ENCODE data around the gene TMC7.
"Not testable (repeated sequence)": the region's sequence is repeated elsewhere in the genome, so short reads cannot be mapped to it uniquely, and the experiment has no call there.

TMC7 gene

DNA sequence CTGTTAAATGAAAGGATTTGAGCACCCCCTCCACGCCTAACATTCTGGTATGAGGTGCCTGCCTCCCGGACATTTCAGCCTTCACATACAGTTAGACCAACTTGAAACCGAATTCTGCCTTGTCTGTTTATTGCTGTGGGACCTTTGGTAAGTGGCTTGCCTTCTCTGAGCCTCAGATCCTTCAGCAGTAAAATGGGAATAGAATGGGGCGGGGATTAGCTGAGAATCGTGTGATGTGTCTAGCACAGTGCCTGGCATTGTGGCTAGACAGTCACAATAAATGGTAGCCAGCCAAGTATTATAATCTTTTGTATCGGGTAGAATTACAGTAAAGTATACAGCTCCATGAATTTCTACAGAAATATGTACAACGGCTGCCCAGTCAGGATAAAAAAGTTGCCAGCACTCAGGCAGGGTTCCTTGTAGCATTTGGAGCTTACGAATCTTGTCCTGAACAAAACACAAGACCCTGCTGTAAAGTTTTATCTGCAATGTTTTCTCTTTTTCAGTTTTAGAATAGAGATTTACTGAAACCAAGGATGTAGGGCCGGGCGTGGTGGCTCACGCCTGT, 786 bp downstream of the TMC7 start:
- no peak for FAIRE-seq

DNA sequence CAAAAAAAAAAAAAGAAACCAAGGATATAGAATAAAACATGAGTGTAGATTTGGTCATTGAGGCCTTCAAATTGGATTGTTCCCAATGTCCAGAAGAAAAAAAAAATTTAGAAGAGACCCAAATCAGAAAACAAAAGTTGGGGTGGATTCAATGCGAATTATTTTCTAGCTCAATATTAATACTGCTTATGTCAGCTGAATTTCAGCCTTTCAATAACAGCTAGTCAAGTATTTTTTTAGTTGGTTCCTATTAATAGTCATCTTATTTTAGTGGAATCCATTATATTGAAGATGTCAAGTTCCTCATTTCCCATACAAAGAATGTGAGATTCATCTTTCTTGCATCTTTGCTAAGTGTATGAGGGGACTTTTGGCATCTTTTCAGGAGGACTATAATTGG, 1.5 kb downstream of the TMC7 start:
- FAIRE-seq, result not testable (repeated sequence)

DNA sequence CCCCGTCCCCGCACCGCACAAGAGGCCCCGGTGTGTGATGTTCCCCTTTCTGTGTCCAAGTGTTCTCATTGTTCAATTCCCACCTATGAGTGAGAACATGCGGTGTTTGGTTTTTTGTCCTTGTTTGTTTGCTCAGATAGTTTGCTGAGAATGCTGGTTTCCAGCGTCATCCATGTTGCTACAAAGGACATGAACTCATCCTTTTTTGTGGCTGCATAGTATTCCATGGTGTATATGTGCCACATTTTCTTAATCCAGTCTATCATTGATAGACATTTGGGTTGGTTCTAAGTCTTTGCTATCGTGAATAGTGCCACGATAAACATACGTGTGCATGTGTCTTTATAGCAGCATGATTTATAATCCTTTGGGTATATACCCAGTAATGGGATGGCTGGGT, 8.0 kb downstream of the TMC7 start:
- FAIRE-seq, result not testable (repeated sequence)

DNA sequence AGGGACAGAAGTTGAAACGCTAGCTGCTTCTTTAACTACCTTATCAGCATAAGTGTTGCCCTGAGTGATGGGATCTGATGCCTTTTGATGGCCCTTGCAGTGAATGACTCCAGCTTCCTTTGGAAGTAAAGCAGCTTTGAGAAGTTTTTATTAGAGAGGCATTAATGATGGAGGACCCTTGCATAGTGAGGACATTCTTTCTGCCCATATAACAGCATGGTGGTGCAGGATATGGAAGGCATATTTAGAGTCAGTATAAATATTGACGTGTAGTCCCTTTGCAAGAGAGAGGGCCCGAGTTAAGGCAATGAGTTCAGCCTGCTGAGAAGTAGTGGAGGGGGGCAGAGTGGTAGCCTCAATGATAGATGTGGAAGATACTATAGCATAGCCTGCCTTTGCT, 9.8 kb downstream of the TMC7 start:
- FAIRE-seq, result not testable (repeated sequence)

DNA sequence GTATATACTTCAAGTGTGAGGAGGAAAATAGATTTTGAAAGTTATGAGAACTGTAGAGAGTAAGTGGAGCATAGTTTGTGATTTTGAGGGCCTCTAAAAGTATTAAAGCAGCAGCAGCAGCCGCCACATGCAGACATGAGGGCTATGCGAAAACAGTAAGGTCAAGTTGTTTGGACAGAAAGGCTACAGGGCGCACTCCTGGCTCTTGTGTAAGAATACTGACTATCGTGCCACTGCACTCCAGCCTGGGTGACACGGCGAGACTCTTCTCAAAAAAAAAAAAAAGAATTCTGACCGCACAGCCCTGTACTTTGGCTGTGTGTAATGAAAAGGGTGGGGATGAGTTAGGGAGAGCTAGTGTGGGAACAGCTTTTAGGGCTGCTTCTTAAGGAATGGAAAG, 10.4 kb downstream of the TMC7 start:
- not testable (repeated sequence) for FAIRE-seq

DNA sequence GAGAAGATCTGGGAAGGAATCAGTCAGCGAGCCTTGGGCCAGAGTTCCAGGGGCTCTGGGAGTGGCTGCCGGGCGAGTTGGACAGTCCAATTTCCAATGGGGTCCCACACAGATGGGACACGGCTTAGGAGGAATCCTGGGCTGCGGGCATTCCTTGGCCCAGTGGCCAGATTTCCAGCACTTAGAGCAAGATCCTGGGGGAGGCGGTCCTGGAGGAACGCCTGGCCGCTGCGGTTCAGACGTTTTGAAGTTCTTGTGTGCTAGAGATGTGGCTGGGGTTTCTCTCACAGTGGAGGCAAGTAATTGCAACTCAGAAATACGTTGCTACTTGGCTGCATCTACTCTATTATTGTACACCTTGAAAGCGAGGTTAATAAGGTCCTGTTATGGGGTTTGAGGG, 11.7 kb downstream of the TMC7 start:
- not testable (repeated sequence) for FAIRE-seq

DNA sequence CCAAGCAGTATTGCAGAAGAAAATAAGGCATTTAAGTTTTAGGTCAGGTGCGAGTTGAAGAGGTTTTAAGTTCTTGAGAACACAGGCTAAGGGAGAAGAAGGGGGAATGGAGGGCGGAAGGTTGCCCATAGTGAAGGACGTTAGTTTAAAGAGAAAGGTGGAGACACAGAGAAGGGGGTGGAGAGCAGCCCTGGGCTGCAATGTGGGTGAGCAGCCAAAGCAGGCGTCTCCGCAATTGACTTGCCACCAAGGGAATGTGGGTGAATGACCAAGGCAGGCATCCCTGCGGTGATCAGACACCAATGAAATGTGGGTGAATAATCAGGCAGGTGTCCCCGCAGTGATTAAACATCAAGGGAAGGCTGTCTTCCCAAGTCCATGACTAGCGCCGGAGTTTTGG, 12.8 kb downstream of the TMC7 start:
- FAIRE-seq, result not testable (repeated sequence)

DNA sequence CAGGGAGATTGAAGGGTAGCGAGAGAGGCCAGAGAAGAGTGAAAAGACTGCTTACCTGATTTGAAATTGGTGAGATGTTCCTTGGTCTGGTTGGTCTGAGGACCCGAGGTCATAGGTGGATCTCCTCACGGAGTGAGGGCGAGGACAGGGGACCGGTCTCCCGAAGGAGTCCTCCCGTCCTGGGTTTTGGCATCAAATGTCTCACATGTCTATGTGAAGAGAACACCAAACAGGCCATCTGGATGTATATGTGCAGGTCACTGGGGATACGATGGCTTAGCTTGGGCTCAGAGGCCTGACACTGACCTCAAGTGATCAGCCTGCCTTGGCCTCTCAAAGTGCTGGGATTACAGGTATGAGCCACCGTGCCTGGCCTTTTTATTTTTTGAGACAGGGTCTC, 13.3 kb downstream of the TMC7 start:
- FAIRE-seq, result not testable (repeated sequence)

DNA sequence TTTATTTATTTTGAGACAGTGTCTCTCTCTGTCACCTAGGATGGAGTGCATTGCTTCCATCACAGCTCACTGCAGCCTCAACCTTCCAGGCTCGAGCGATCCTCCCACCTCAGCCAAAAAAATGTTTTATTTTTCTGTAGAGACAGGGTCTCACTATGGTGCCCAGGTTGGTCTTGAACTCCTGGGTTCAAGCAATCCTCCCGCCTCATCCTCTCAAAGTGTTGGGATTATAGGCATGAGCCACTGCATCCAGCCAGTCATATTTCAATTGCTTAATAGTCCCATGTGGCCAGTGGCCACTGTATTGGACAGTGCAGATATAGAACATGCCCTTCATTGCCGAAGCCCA, 15.3 kb downstream of the TMC7 start:
- no peak for FAIRE-seq

DNA sequence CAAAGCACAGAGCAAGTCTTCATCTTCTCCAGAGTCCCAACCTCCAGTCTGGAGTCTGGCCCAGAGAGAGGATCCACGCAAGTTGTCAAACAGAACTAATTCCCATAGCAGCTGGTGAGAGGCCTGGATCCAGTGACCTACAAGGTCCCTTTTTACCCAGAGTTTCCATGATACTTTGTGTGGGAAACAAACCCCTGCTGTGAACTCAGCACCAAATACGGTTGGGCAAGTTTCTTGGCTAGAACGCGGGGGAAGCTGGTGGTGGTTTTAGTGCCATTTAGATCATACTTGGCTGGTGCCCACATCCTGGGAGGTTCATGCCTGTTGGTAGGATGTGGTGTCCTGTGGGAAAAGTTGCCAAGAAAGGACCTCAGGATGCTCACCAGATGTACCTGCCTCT, 18.1 kb downstream of the TMC7 start:
- no peak for FAIRE-seq

DNA sequence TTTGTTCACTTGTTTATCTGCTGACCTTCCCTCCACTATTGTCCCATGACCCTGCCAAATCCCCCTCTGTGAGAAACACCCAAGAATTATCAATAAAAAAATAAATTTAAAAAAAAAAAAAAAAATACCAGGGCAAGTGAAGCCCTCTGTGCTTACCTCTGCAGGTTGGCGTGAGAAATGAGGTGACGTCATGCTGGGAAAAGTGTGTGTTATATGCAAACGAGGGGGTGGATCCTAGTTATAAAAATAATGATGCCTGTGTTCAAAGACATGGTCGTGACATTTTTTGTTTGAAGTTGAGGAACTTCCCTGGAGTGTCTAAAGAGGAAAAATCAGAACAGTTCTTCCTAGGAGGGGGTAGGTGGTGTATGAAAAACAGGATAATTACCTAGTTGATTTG, 20.2 kb downstream of the TMC7 start:
- FAIRE-seq, result no peak

DNA sequence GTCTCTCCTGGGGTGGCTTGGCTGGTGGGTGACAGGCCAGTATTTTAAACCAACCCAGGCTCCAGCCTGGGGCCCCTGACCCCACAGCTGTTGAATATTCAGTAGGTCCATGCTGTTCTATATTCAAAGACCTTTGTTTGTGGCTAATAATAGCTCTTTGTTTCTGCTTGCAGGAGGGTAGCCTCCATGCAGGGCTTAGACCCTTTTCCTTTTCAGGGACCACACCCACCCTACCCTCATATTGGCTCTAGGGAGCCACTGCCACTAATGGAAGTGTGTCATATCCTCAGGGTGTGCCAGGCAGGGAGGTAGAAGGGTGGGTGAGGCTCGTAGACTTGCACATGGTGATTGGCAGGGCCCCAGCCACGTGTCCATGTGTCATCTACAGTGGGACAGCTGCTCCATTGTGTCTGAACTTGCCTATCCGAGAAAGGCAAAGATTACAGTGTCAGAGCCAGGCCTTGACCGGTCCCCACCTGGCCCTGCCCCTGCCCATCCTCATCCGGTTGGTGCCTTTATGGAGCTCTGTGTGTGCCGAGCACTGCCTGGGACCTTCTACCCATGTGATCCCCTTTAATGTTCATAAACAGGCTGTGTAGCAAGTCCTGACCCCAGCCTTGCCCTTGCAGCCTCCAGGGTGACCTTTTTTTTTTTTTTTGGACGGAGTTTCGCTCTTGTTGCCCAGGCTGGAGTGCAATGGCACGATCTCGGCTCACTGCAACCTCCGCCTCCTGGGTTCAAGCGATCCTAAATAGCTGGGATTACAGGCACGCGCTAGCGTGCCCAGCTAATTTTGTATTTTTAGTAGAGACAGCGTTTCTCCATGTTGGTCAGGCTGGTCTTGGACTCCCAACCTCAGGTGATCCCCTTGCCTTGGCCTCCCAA, 22.1 kb downstream of the TMC7 start:
- FAIRE-seq, result no peak

DNA sequence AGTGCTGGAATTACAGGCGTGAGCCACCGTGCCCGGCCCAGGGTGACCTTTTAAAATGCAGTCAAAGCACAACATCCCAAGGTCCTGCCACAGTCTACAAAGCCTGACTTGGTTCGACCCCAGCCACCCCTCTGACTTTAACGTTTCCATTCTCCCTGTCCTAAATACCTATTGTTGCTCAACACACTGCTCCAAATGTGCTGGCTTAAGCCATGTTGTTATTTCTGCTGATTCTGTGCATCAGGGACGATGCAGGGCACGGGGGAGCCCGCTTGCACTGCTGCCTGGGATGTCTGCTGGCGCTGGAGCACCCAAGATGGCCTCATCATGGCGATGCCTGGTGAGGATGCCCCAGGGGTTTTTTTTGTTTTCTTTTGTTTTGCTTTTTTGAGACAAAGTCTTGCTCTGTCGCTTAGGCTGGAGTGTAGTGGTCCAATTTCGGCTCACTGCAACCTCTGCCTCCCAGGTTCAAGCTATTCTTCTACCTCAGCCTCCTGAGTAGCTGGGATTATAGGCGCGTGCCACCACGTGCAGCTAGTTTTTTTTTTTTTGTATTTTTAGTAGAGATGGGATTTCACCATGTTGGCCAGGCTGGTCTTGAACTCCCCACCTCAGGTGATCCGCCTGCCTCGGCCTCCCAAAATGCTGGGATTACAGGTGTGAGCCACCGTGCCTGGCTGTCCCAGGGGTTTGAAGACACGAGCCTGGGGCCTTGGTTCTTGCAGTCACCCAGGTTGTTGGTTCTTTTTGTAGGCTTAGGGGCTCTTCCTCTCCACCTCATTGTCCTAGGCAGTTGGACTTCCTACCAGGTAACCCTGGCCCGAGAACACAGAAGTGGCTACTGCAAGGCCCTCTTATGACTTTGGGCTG, 22.9 kb downstream of the TMC7 start:
- FAIRE-seq, result no peak

DNA sequence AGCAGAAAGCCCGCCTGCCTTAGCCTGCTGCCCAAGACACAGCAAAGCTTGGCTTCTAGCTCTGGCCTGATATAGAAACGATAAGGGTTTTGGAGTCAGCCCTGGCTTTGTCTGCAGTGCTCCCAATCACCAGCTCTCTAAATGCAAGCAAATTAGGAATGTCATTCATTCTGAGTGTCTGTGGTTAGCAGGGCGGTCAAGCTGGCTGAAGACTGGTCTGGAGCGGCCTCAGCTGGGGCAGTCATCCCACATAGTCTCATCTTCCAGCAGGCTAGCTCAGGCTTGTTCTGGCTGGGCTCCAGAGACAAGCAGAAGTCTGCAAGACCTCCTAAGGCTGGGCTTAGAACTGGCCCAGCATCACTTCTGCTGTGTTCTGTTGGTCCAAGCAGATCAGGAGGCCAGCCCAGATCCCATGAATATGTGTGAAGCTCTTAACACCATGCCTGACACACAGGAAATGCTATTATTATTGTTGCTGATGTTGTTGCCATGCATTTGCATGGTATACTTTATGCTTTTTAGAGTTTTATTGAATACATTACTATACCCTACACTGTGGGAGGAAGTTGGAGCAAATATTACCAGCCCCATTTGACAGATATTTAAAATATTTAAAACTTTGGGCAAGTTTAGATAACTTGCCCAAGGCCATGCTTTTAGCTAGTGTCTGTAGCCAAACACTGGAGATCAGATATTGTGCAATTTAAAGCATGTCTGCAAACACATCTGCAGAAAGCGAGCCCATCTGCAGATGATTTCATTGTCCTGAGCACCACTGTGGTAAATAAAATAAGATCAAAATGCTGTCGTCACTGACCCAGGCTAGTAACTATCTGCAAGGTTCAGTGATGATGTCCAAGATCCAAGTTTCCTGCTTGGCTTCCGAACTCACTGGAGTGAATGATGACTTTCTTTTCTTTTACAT, 24.8 kb downstream of the TMC7 start:
- FAIRE-seq, result no peak

DNA sequence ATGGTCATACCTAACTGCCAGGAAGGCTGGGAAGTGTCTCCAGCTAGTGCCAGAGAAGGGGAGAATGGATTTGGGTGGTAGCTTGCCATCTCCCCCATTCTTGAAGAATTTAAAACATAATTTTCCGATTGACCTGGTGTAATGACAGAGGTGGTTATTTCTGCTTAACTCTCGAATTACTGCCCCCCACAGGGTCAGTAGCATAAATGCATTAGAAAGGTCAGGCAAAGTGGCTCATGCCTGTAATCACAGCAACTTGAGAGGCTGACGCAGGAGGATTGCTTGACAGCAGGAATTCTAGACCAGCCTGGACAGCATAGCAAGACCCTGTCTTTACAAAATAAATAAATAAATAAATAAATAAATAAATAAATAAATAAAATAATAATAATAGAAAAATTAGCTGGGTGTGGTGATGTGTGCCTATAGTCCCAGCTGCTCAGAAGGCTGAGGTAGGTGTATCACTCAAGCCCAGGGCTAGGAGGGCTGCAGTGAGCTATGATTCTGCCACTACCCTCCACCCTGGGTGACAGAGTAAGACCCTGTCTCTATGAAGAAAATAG, 27.5 kb downstream of the TMC7 start:
- FAIRE-seq, result no peak

DNA sequence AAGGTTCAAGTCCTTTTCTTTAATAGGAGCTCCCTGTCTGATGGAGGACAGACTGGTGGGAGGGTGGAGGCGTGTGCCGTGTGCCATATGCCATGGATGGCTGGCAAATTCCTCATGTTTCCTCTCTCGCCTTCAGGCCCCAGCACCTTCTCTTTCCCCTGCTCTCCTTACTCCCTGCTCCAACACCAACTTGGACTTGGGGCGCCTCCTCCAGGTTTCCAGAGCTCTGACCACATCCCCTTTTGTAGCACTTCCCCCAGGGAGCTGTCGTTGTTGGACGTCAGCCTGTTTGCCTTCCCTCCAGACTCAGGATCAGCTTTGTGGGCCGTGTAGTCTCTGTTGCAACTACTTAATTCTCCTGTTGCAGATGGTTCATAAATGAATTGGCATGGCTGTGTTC, 30.7 kb downstream of the TMC7 start:
- no peak for FAIRE-seq

DNA sequence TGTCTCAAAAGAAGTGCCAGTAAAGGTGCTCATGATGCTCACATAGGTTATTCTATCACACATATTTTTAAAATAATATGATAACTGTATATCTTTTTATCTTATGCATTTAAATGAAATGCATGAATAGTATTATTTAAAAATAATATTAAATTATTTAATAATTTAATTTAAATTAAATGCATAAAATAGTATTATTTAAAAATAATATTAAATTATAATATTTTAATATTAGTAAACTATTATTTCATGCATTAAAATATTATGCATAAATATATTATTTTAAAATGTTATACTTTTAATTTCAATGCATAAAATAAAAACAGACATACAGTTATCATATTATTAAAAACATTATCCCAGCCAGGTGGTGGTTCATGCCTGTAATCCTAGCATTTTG, 33.4 kb downstream of the TMC7 start:
- no peak for FAIRE-seq

DNA sequence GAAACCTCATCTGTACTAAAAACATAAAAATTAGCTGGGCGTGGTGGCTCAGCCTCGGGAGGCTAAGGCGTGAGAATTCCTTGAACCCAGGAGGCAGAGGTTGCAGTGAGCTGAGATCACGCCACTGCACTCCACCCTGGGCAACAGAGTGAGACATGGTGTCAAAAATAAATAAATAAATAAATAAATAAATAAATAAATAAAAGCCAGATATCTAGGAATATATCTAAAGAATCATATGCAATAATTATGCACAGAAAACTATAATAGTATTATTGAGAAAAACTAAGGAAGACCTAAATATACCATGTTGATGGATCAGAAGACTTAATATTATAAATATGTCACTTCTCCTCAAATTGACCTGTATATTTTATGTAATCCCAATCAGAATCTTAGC, 37.0 kb downstream of the TMC7 start:
- FAIRE-seq, result no peak

DNA sequence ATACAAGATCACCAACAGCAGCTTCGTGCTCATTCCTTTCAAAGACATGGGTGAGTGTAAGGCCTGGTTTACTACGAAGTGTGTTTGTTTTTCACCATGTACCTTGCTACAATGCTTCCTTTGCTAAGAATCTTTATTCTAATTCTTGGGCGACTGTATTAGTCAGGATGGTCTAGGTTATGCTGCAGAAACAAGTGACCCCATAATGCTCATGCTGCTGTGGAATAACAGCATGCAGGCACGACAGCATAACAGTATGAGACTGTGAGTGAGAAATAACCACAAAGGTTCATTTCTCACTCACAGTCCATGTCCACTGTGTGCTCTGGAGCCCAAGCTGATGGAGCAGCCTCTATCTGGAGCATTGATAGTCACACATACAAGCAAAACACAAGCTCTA, 38.0 kb downstream of the TMC7 start:
- FAIRE-seq, result no peak

DNA sequence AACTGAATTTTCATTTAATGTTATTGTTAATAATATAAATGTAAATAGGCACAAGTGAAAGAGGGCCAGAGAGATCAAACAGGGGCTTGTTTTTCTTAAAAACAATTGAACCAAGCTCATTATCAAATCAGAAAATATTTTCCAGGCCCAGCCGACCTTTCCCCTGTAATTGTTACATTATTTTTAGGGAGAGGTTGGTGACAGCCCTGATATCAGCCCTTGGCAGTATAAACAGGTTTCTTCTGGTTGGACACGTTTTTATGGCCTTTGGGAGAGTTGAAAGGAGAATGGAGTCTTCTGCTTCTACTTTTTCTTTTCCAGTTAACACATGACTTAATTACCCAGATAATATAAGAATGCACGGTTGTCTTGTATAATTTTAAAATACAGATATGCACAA, 43.7 kb downstream of the TMC7 start:
- no peak for FAIRE-seq

DNA sequence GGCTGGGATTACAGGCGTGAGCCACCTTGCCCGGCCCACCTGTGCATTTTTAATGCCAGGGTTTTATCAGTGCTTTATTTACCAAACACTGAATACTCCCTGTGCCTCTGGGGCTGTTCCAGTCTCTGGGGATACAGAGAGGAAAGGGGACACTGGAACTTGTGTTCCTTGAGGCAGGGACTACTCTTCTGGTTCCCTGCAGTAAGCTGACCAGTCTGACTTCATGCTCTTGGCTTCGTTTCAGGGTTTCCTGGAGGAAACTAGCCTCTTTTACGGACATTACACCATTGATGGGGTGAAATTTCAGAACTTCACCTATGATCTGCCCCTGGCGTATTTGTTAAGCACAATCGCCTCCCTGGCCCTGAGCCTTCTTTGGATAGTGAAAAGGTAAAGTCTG, 46.2 kb downstream of the TMC7 start:
- FAIRE-seq, result no peak

DNA sequence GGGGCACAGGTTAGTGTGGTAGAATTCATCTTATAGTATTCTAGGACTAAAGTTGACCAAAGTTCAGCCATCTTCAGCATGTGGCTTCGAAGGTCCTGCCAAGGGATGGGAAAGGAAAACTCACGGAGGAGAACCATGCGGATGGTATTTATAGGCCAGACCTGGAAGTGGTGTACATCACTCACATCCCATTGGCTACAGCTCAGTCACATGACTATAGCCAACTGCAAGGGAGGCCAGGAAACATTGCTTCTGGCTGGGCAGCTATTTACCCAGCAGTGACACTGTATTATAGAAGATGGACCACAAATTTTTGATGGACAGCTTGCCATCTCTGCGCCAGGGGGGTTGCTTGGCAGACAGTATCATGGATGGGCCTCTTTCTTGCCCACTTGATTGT, 48.0 kb downstream of the TMC7 start:
- no peak for FAIRE-seq

All from islet of Langerhans (tissue), 1 donor.